Measurements from ENCODE around the gene EVX2.
A peak's percentile ranks its signal among the peaks of the same experiment; 100 is the strongest.

EVX2 gene

DNA sequence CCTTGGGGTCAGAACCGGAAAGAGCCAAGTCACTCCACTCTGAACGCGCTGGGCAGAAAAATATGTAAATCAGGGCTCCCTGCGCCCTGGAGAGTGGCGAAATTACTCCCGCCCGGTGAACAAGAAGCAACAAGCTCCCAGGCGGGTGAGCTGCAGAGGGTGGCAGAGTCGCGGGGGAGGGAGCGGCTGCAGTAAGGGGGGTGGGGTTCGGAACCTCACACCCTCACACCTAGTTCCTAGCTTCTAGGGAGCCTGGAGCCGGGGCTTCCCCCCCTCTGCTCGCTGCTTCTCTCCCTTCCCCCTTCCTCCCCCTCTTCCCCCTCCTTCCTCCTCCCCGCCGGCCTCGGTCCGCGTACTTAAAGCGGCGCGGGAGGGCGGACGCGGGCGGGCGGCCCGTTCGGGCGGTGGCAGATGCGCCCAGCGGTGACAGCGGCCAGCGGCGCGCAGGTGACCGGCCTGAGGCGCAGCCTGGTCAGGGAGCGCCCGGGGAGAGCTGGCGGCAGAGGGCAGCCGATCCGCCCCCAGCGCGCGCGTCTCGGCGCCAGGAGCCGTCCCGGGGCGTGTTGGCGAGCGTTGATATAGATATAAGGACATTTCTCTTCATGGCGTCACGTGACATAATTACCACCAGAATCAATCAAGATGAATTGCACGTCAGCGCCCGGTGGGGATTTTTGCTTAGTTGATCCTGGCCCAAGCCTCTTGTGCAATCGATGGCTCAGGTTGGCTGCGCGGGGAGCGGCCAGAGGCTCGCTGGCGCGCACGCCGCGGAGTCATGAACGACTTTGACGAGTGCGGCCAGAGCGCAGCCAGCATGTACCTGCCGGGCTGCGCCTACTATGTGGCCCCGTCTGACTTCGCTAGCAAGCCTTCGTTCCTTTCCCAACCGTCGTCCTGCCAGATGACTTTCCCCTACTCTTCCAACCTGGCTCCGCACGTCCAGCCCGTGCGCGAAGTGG is 23.1 kb upstream of the EVX2 start, which contains the start of gene HOXD11:
HOXD11 (plus strand) TSS at position 700 of the 959 bp plus-strand sequence; CDS start at position 776, 76 bp downstream.
- DNase-seq: no peak

DNA sequence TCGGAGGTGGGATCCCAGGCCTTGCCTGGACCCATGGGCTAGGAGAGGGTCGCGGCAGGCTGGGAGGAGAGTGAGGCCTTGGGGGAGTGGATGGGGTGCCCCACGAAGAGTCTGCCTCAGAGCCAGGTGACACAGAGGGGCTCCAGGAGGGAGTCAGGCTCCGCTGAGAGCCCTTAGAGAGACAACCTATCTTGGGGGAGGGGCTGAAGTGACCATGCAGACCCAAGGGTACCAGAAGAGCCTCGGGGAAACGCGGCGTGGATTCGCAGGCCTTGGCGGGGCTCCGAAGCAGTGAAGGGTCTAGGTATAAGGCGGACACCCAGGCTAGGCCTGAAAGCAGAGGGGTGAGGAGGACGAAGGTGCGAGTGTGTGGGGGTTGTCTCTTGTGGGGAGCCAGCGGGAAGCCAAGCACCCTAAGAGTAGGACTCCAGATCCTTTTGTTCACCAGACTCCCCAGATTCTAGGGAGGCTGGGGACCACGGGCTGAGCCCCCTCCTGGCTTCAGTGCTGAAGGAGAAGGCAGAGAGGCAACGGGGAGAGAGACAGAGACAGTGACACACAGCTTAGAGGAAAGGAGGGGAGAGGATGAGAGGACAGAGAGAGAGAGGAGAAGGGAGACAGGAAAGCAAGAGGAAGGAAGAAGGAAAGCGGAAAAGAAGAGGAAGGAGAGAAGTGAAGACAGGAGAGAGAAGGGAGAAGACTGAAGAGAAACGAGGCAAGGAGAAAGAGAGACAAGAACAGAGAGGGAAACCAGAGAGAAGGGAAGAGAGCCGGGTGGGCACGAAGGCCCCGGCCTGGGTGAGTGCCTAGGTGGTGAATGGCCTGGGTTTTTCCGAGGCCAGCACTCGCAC is 22.2 kb upstream of the EVX2 start:
- DNase-seq: no peak

DNA sequence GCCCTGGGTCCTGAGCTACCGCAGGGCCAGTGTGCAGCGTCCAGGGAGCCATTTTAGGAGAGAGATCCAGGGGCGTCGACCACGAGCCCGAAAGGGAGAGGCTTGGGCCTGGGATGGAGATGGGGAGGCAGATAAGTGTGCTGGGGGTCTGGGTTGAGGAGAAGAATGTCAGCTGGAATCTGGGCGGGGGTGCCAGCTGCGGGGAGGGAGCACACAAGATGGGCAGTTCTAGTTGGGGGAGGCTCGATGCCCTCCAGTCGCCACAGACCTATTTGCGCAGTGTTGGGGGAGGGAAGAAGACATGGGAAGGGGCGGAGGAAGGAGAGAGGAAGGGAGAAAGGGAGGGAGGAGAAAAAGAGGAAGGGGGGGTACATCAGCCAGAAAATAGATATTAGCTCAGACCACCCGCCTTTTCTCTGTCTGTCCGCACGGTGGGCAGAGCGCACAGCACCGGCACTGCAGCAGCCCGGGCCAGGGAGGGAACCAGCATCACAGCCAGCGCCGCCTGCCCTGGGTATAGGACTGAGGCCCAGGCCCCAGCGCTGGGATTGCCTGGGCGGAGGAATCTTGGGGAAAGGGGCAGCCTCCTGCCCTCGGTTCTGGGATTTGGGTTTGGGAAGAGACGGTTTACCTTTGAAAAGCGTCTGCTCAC is 21.4 kb upstream of the EVX2 start:
- DNase-seq: no peak

DNA sequence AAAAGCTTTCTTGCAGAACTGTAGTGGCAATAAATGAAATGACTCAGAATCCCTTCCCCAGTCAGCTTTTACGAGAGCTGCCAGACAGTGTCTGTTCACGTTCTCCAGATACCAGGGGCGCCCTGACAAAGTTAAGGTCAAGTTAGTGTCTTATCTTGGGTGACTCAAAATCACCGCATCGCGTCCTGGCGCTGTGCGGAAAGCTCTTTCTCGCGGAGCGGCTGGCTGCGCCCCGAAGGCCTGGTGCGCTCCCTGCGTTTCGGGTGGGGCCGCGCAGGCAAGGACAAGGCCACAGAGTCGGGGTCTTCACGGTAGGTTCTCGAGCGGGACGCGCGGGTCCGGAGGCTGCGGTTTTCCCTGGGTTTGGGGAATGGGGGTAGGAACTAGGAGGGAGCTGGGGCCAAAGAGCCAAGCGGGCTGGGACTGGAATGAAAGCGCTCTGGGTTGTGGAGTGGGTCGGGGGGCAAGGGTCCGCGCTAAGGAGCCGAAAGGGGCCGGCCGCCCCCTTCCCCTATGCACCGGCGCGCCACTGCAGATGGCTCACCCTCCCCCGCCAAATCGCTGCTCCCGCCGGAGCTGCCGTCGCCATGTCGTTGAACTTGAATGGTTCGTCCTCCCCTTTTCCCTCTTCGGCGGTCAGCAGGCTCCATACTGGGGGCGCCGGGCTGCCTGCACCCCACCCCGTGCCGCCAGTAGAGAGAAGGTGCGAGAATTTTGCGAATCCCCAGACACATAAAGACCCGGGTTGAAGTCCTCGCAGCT is 20.7 kb upstream of the EVX2 start:
- no peak for DNase-seq

DNA sequence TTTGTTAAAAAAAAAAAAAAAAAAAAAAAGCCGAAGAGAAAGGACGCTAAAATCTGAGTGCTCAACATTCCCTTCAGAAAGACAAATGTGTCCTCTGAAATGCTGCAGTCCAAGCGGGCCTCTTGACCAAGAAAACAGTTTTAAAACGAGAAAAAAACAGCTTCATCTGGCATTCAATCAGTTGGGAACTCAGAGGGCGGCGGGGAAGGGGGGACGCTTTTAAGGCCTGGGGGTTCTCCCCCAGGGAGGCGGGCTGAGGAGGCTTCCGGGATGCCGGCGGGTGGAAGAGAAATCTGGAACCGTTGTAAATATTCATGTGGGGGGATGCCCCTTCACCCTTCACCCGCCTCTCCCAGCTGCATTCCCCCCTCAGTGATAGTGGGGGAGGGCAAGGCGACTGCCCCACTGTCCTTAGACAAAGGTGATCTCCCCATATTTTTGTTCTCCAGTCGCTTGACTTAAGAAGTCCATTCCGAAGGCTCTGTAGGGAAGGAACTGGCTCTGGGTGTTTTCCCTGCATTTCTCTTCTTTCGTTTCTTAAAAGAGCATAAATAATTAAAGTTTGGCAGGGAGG is 20.1 kb upstream of the EVX2 start:
- no peak for DNase-seq

DNA sequence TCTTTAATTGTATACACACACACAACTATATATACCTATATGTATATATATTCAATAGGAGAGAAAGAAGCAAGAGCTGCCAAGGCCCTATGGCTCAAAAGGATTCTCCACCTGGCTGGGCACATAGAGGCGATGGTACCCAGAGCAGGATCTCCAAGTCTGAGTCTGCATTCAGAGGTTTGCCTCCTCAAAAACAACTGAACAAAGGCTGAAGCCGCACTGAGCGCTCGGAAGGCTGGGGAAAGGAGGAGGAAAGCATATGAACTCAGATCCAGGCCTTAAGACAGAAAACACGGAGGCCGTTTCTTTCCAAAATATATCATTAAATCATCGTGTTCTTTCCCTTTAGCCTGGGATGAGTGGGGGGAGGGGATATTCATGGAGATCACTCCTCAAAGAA is 19.4 kb upstream of the EVX2 start:
- no peak for DNase-seq

DNA sequence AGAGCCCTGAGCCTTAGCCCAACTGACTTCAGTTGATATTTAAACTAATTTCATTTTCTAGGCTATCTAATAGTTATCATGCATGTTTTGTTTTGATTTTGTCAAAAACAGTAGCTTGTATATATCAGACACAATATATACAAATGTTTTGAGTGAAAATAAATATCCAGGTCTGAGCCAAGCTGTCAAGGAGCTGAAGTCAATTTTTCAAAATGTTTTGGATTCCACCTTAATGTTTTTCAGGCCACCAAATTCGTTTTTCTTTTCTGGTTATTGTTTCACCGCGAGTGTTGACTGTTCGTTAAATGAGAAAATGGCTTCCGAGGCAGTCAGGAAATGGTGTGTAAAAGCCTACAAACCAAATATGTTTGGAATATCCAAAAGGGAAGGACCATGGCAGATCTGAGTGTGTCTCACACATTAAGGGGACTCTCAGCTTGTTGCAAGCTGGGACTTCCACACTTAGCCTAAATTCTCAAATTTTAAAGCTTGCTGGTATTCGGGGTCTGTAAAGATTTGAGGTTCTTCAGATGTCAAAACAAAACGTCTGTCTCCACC is 18.6 kb upstream of the EVX2 start:
- DNase-seq: no peak

DNA sequence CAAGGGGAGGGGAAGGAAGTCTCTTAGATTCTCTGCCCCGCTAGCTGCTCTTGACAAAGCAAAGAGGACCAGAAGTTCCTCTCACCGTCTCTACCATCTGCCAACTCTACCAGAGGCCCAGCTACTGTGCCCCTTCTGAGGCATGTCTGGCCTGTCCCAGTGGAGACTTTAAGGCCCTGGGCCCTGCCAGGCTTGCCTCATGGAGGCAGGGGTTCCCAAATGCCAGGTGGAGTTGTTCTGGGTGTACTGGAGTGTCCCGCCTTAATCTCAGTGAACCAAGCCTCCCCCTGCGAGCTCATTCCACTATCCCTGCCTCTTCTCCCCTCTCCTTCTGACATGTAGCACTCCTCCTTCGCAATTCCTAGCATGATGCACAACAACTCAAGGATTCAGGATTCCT is 18.1 kb upstream of the EVX2 start:
- DNase-seq: no peak

DNA sequence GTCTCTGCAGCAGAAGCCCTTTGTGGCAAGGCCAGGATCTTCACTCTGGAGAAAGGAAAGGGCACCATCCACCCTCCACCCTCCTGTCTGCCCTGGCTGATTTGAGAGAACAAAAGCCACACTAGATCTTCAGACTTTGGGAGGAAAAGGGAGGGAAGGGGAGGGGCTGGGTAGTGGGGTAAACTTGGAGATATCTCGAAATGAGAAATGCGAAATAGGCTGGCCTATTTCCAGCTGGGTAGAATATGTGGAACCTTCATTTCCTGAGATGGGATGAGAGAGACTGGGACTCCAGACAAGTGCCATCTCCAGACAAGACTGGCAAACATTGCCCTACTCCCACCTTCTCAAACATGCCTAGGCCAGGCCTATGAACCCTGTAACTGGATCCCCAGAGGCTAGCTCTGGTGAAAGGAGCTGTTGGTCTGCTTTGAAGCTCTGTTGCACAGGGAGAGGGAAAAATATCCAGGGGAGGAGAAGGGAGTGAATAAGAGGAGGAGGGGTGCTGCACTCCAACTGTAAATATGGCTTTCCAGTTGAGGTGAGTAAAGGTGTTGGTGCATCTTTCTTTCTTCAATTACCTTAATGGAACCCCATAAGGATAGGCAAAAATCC is 17.6 kb upstream of the EVX2 start:
- no peak for DNase-seq

DNA sequence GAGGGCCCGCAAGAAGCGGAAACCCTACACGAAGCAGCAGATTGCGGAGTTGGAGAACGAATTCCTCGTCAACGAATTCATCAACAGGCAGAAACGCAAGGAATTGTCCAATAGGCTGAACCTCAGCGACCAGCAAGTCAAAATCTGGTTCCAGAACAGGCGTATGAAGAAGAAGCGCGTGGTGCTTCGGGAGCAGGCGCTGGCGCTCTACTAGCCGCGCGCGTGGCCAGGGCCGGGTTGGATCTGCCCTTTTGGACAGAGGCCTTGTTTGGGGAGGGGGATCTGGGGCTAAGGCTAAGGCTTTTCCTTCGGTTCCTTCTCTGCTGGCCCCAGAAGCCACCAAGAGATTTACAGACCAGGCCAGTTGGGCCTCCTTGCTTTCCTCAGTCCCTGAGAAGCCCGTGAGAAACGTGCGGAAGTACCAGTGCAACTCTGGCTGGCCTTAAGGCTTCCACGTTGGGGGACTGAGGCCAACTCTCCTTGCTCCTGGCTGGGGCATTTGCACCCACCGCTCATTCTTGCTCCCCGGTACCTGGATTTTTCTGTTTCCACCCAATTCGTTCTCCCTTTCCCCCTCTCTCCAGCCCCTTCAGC is 16.9 kb upstream of the EVX2 start:
- DNase-seq: no peak

DNA sequence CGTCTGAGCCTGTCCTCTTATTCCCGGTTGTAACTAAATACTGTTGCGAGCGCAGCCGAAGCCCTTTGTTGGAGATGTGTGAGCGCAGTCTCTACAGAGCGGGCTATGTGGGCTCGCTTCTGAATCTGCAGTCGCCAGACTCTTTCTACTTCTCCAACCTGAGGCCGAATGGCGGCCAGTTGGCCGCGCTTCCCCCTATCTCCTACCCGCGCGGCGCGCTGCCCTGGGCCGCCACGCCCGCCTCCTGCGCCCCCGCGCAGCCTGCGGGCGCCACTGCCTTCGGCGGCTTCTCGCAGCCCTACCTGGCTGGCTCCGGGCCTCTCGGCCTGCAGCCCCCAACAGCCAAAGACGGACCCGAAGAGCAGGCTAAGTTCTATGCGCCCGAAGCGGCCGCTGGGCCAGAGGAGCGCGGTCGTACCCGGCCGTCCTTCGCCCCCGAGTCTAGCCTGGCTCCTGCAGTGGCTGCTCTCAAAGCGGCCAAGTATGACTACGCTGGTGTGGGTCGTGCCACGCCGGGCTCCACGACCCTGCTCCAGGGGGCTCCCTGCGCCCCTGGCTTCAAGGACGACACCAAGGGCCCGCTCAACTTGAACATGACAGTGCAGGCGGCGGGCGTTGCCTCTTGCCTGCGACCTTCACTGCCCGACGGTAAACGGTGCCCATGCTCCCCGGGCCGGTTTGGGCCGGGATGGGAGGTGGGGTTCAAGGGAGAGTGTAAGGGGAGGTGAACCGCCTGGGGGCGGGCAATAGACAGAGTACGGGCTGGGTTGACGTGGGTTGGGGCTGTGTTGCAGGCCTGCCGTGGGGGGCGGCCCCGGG is 16.2 kb upstream of the EVX2 start, which contains the start of gene HOXD12:
HOXD12 (plus strand) TSS at position 68 of the 819 bp plus-strand sequence; CDS start at position 75, 7 bp downstream.
- DNase-seq: no peak

DNA sequence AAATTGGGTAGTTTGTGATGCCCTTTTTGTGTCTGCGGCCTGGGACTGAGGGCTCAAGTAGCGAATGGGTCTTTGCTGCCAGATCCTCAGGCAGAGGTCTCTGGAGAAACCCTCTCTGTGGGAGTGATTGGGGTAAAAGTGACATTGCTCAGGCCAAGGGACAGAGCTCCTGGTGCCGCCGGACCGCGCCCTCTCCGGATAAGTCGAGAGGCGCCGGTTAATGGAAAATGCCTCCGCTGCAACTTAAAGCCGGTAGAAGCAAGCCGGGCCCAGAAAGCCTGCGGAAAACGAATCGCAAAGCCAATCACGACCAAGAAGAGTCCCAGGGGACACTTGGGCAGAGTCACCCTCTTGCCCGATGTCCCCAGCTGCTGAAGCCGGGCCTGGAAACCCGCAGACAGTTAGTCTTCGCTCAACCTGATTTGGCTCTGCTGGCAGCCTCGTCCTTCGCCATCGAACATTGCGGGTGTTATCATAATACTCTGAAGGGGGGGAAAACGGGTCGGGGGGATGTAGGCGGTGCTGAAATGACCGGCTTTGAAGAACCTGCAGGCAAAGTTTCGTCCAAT is 15.5 kb upstream of the EVX2 start:
- DNase-seq: no peak

DNA sequence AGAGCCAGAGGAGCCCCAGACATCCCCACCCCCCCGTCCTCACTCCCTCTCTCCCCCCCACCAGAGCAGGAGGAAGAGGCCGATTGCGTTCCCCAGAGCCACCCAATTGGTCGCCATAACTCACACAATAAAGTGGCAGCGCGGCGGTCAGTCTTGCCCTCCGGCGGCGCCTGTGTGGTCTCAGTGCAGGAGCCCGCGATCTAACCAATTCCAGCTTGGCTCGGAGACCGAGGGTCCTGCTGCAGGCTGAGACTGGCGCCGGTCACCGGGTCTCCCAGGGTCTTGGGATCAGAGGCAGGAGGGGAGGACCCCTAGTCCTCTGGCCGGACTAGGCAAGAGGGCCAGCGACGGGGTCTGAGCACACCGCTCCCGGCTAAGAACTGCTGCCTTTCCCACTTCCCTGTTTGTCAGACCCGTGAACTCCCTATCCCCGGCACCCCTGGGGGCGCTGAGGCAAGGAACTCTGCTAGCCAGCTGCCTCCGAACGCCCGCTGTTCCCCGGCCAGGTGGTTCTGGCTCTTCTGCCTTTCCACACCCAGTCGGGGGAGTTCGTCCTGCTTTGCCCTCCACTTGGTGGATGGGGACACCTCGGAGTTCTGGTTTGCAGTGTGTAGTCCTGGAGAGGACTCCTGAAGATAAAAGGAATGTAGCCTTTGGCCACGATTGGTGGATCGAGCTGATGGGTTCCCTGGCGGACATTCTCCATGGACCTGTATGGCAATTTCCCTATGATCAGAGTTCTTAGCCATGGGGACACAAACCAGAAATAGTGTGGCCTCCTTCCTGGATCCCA is 14.8 kb upstream of the EVX2 start:
- no peak for DNase-seq

DNA sequence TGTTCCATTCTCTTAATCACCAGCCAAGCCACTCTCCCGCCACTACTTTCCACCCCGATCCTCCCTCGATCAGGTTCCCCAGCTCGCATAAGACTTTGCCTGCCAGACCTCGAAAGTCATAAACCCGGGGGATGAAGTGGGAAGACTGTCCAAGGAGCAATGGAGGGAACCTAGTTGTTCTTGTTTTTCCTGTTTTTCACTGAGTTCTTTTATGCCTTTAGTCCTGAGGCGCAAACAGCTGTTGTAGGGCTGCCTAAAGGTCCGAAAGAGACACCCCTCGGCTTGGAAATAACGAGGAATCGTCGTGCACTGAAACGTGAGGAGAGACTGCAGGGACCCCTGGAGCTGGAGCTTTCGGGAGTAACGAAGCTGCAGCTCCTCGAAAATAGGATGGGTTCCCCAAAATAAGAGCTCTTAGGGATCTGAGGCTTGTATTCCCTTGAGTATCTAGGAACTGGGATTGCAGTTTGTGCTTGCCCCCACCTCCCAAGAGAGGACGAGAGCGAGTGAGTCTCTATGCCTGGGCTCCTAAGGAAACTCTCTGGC is 14.1 kb upstream of the EVX2 start:
- no peak for DNase-seq

DNA sequence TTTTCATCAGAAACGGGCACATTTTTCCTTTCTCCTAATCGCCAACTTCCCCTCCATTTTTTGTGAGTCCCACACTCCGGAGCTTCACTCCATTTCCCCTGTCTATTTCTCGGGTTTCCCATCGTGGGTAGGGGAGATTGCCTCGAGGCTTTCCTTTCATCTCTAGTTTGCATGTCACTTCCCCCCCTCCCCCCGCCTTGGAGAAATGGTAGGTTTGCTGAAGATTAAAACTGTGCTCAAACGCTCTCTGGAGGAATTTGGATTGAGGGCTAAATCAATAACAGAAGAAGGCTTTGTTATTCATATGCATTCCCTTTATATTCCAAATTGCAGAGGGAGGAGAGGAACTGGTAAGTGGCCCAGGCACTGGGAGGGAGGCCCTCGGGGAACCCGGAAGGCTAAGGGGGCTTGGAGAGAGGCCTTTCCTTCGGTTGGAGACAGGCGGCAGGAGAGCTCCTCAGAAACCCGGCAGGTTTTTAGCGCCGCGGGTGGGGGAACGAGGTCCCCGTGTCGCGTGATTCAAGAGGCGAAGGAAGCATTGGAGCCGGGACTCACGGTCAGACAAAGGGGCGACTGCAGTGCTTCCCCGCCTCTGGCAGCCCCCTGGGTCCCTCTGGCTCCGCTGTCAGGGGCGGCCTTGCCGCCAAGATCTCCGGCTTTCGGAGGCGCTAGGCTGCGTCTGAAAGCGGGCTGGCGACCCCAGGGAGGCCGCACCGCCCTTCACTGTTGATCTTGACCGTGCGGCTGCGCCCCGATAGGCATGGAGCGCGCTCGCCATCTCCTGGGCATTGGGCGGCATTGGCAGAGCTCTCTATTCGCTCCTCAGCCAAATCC is 13.4 kb upstream of the EVX2 start:
- DNase-seq: peak in 3 of 4 experiments; percentile 11 to 24 (median 22)

DNA sequence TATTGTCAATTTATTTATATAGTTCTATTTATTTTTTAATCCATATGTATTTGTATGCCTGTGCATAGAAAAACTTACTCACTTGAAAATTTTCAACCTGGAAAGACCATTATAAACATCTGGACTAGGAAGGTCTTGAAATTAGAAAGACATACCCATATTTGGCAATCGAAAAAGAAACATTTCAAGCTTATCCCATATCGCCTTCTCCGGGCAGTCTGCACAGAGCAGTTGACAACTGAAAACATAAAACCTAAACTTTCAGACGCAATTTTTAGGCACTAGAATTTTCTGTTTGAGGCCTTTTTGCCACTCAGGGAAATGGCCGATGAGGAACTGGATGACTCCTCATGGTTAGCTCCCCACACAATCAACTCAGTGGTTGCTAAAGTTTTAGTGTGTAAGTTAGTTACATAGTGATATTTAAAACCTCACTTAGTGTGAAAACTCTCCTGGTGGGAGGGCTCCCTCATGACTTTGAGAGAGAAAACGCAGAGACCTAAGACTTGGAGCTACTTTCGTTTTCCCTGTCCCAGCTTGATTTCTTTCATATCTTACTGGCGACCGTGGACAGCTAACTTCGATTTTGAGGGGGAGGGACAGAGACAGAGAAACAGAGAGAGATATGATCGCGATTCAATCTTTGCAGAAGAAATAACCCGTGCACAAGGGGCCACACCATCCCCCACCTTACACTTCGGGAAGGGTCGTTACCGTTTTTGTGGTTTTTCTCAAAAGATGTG is 12.7 kb upstream of the EVX2 start:
- DNase-seq: no peak

DNA sequence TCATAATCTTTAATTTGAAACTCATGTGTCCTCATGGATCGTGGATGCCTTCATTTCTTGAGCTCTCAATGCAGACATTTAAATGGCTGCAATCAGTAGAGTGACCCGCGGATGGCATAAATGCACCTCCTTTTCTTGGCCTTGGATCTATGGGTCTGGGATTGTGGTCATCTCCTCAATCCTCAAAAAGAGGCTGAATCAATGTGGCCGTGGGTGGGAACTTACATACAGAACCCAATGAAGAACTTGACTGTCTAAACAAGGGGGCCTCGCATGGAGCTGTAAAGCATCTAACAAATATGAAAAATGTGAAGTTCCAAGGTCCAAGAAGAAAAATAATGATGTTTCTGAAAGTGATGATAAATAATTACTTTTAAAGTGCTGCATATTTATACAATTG is 11.7 kb upstream of the EVX2 start:
- DNase-seq: no peak
